GM19328 (cell line): ENCODE results near the gene DERA.
"Not testable (repeated sequence)": the region's sequence is repeated elsewhere in the genome, so short reads cannot be mapped to it uniquely, and the experiment has no call there.

ENCODE experiments used
- ATAC-seq: cut with Tn5 transposase; IDR thresholded peaks from one replicate; pipeline ENCODE4 v1.9.1; 2021; ENCODE audit warnings: mild to moderate bottlenecking, moderate library complexity; ENCODE audit not compliant: unreplicated experiment

Gene DERA

GRCh38 chr12:15956413-15957185 lies 45.5 kb downstream of the DERA start:
- no peak for ATAC-seq

GRCh38 chr12:15962760-15963159 lies 51.6 kb downstream of the DERA start:
- ATAC-seq = no peak

DNA sequence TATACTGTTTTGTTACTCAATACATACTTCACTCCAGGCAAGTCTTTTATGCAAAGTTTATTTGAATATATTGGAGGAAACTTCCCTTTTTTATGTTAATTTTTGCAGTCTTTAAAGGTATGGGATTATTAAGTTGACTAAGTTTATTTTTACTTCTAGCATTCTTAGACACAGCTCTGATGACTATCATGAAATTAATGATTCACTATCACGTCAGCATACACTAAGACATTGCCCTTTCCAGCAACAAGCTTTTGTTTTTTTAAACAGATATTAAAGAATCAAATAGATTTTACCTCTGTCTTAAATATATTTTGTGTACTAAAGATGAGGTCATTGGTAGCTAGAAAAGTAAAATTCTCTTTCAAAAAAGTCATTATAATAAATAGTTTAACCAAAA lies 52.1 kb downstream of the DERA start:
- no peak for ATAC-seq

- ATAC-seq = no peak
Observed at GRCh38 chr12:15966426-15966825, 55.3 kb downstream of the DERA start.

DNA sequence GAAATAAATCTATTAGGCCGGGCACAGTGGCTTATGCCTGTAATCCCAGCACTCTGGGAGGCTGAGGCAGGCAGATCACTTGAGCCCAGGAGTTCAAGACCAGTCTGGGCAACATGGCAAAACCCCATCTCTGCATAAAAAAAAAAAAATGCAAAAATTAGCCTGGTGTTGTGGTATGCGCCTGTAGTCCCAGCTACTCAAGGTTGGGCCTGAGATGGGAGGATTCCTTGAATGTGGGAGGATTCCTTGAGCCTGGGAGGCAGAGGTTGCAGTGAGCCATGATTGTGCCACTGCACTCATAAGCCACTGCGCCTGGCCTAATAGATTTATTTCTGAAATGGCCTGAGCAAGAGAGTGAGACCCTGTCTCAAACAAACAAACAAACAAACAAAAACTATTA lies 55.9 kb downstream of the DERA start:
- ATAC-seq = not testable (repeated sequence)

DNA sequence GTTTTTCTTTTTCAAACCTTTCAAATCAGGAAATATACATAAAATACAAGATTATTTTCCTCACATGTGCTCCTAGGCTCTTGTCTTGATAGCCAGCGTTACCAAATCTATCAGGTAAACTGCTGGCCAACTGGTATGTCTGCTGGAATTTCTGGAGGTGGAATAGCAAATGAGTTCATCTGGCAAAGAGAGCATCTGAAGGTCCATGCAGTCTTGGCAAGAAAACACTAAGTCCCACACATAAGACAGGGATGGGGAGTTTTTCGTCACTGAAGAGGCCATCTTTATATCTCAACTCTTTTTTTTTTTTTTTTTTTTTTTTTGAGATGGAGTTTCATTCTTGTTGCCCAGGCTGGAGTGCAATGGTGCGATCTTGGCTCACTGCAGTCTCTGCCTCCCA lies 60.1 kb downstream of the DERA start:
- ATAC-seq = no peak

- ATAC-seq = no peak
Observed at GRCh38 chr12:15972894-15973293, 61.8 kb downstream of the DERA start.

DNA sequence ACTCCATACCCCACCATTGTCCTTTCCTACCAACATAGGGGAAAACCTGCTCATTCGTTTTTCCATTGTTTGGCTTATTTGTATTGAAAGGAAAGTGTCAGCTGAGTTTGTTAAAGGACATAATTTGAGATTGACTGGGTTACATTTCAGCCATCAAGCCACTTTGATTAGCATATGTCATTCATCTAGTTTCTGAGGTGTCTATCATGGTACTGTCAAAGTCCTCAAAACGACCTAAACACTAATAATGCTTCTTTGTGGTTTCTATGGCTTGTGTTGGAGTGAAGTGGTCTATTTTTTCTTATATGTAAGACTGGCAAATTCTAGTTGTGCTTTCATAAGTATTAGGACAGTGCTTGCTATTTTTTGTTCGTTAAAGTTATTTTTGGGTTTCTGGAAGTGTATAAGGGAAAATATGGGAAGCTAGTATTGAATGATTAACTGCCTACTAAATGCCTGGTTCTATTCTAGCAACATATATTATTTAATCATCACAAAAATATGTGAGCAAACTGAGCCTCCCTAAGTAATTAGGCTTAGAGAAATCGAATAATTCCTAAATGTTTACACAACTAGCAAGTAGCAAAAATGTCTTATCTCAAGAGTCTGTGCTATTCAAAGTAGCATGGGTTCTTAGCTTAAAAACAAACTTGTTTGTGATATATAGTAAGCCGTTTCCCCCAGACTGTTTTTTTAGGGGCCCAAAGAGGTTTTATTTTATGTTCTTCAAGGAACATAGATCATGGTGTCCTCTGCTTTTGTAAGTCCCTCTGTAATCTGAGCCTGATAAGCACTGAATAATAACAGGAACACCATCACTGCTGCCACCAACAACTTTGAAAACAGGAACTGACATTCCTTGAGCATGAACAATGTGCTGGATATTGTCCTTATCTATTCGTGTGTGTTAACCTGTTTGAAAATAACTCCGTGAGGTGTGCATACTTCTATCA lies 67.1 kb downstream of the DERA start:
- ATAC-seq = no peak

GRCh38 chr12:15979096-15980092 lies 68.3 kb downstream of the DERA start:
- no peak for ATAC-seq

DNA sequence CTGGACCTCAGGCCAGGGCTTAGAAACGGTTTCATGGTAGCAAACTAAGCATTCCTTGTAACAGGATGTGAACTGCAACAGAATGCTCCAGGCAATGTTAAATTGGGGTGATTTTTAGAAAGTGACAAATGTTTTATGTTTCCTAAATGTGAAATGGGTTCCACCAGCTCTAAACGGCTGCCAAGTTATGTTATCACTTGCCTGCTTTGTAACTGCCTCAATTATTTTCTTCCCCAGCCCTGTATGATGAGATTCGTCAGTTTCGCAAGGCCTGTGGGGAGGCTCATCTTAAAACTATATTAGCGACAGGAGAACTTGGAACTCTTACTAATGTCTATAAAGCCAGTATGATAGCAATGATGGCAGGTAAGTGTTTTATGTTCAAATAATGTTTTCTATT lies 70.9 kb downstream of the DERA start:
- ATAC-seq = no peak

- ATAC-seq = no peak
Observed at GRCh38 chr12:15982471-15982870, 71.3 kb downstream of the DERA start.

DNA sequence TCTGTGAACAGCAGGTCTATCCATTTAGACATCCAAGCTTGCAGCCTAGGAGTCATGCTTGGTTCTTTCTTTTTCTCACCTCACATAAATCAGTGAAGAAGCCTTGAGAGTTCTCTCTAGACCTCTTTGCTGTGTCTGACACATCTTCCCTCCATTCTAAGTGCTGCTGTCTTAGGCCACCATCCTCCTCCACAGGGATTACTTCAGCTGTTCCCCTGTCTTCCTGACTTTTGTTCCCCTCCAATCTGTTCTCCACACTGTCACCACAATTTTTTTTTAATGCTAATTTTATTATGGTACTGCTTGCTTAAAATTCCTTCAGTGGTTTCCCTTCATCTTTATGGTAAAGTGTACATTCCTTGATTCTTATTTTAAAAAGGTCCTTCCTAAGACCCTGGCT lies 71.8 kb downstream of the DERA start:
- ATAC-seq = no peak

- no peak for ATAC-seq
Observed at GRCh38 chr12:15984097-15984800, 73.1 kb downstream of the DERA start.

GRCh38 chr12:15984963-15985362 lies 73.8 kb downstream of the DERA start:
- no peak for ATAC-seq

DNA sequence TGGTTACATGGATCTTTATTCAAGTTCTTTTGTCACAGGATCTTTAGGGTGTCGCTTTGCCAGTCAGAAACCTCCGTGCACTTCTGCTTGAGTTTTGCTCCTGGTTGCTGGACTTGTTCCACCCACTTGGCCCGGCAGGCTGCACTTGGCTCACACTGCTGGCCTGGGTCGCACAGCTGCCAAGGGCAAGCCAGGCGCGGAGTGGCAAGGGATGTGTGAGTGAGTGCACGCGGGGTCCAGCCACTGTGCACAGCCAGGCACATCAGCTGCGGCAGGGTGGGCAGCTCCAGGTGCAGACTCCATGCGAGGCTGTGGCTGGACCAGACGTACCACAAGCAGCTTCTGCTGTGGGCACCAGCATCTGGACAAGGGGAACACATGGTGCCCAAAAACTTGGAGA lies 76.6 kb downstream of the DERA start:
- ATAC-seq = no peak

DNA sequence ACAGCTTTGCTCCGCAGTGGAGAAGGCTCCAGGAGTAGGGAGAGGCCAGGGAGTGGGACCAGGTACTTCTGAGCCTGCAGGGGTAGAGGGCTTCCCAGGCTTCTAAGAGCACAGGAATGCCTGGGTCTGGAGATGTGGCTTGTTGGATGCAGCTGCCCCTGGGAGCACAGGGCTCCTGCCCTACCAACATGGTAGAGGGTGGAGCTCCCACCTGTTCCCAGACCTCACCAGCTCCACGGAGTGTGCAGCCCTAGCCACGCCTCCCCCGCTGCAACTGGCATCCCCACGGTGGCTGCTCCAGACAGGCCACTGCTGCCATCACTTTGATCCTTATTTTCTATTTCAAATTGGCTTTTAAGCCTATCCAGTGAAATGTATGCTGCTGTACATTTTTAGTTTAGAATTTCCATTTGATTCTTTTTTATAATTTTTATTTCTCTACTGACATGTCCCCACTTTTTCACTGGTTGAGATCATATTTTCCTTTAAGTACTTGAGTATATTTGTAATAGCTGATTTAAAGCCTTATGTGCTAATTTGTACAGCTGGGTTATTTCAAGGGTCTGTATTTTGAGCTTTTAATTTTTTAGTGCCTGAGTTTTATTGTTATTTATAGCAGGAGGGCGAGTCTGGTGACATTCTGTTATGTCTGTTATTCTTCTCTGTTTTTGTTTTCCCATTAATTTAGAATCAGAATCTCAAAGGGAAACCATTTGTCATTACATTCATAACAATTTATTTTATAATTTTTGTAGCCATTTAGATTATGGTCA lies 78.0 kb downstream of the DERA start:
- ATAC-seq = no peak

- no peak for ATAC-seq
Observed at GRCh38 chr12:15995801-15996200, 84.7 kb downstream of the DERA start.

DNA sequence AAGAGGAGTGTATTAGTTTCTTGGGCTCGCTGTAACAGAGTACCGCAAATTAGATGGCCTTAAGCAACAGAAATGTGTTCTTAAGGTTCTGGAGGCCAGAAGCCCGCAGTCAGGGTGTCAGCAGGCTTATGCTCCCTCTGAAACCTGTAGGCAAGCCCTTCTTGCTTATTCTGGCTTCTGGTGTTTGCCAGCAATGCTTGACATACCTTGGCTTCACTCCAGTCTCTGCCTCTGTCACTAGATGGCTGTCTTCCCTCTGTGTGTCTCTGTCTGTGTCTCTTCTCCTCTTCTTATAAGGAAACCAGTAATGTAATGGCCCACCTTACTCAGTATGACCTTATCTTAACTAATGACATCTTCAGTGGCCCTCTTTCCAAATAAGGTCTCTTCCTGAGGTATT lies 85.1 kb downstream of the DERA start:
- no peak for ATAC-seq

GRCh38 chr12:15996948-15997347 lies 85.8 kb downstream of the DERA start:
- no peak for ATAC-seq
